Lower lobe of right lung (tissue), 2 donors: ENCODE results near the gene ADORA2A. TPM values are rescaled to one million over a fixed set of nuclear protein-coding genes. Genes with fewer than 3 reads are reported as not detected.

Source experiments
- ATAC-seq, 2 donors: fragments of 200-7000 bp; cut with Tn5 transposase; one replicate each; pipeline ENCODE4 v1.9.1; 2020 to 2022; ENCODE audit warnings: mild to moderate bottlenecking in 2 of 2, moderate library complexity in 2 of 2
- DNase-seq: peaks from one replicate; pipeline ENCODE4 v3.0.0-alpha.2; 2020
- H3K27ac ChIP-seq: fragments of 200-600 bp; one replicate; pipeline ENCODE4 v1.8.0; 2022
- H3K27me3 ChIP-seq: fragments of 200-600 bp; one replicate; pipeline ENCODE4 v1.8.0; 2022; ENCODE audit warnings: low read depth
- H3K36me3 ChIP-seq: fragments of 200-600 bp; one replicate; pipeline ENCODE4 v1.8.0; 2022; ENCODE audit warnings: mild to moderate bottlenecking
- H3K4me1 ChIP-seq: fragments of 200-600 bp; one replicate; pipeline ENCODE4 v1.8.0; 2022
- H3K4me3 ChIP-seq: fragments of 200-600 bp; one replicate; pipeline ENCODE4 v1.8.0; 2022; ENCODE audit warnings: mild to moderate bottlenecking
- H3K9me3 ChIP-seq: fragments of 200-600 bp; one replicate; pipeline ENCODE4 v1.8.0; 2022
- CTCF ChIP-seq: fragments of 200-600 bp; IDR thresholded peaks from one replicate; pipeline ENCODE4 v1.8.0; 2022; ENCODE audit warnings: antibody characterized with exemption, mild to moderate bottlenecking
- intact Hi-C: fragments of 100-400 bp; cut with DNase I; formaldehyde crosslinking; loops from one replicate; pipeline ENCODE4 v1.11.0; 2022
- total RNA-seq: library from RNA; stranded (reverse); fragmentation: NEBNext Ultra II Directional; extraction: Animal tissue kit (Norgen Biotek cat#: 25700); gene quantifications from one replicate; pipeline ENCODE4 v1.2.1, GENCODE V29; 2021
- donor health status: DM: no; HTN: yes; CAD: no; lungs with severe emphysema.

ADORA2A gene
- total RNA-seq, 1 donor from 2014 or later = 16.0 TPM

- Histone ChIP-seq H3K9me3 (no peaks in the 10 kb centered on the region), H3K27me3 (no peaks in the 10 kb centered on the region), H3K36me3 (no peaks in the 10 kb centered on the region), H3K4me3 (no peak overlapping the region), H3K4me1 (peaks cover 63% of the 10 kb centered on the region), H3K27ac (peak overlapping the region; percentile 65)
- TF ChIP-seq CTCF = no peak
- ATAC-seq = no peak
- no peak for DNase-seq
- intact Hi-C loops = no loop called here
Measured at GRCh38 chr22:24435323-24435645, 7.9 kb downstream of the ADORA2A start.

- Histone ChIP-seq H3K4me1 (peaks cover 57% of the 10 kb centered on the region), H3K9me3 (no peaks in the 10 kb centered on the region), H3K27ac (peak overlapping the region; percentile 43), H3K36me3 (peaks cover 2% of the 10 kb centered on the region), H3K4me3 (no peak overlapping the region), H3K27me3 (no peaks in the 10 kb centered on the region)
- no peak for DNase-seq
- intact Hi-C loops = no loop called here
- no peak for TF ChIP-seq CTCF
- ATAC-seq = no peak
Measured at GRCh38 chr22:24435861-24436371, 8.5 kb downstream of the ADORA2A start.

GRCh38 chr22:24436553-24436952 lies 9.2 kb downstream of the ADORA2A start:
- peaks cover 50% of the 10 kb centered on the region for H3K4me1 ChIP-seq

GRCh38 chr22:24437091-24437490 lies 9.7 kb downstream of the ADORA2A start:
- DNase-seq (no peak), ATAC-seq (no peak)
- Histone ChIP-seq H3K4me1 (peaks cover 45% of the 10 kb centered on the region), H3K9me3 (no peaks in the 10 kb centered on the region), H3K27me3 (no peaks in the 10 kb centered on the region), H3K36me3 (peaks cover 13% of the 10 kb centered on the region), H3K27ac (no peak overlapping the region), H3K4me3 (no peak overlapping the region)
- TF ChIP-seq CTCF = no peak
- intact Hi-C loops = no loop called here

More at GRCh38 chr22:24436553-24436952, 9.2 kb downstream of the ADORA2A start:
- Histone ChIP-seq H3K4me3 (no peak overlapping the region), H3K9me3 (no peaks in the 10 kb centered on the region), H3K36me3 (peaks cover 8% of the 10 kb centered on the region), H3K27me3 (no peaks in the 10 kb centered on the region), H3K27ac (peak overlapping the region; percentile 43)
- ATAC-seq (no peak), DNase-seq (no peak)
- intact Hi-C loops = no loop called here
- TF ChIP-seq CTCF = no peak

- Histone ChIP-seq H3K27ac (no peak overlapping the region), H3K4me3 (no peak overlapping the region), H3K4me1 (peaks cover 38% of the 10 kb centered on the region), H3K27me3 (no peaks in the 10 kb centered on the region), H3K9me3 (no peaks in the 10 kb centered on the region), H3K36me3 (peaks cover 13% of the 10 kb centered on the region)
- TF ChIP-seq CTCF = no peak
- DNase-seq = no peak
- no peak for ATAC-seq
- intact Hi-C loops = no loop called here
Measured at GRCh38 chr22:24437741-24438328, 10.4 kb downstream of the ADORA2A start.
